Activated naive CD8-positive, alpha-beta T cell treated with anti-CD3 and anti-CD28 coated beads for 36 hours (primary cell): Measurements from ENCODE around the gene BDH2. TPM values are rescaled to one million over a fixed set of nuclear protein-coding genes. Genes with fewer than 3 reads are reported as not detected.

Source experiments
- DNase-seq: peaks from one replicate; pipeline ENCODE4 v3.0.0; 2021
- H3K27ac Mint-ChIP-seq: one replicate; pipeline ENCODE4 v1.8.0; 2022; ENCODE audit warnings: mild to moderate bottlenecking, moderate library complexity, mixed read lengths
- H3K27me3 Mint-ChIP-seq: one replicate; pipeline ENCODE4 v1.8.0; 2022; ENCODE audit warnings: mild to moderate bottlenecking, mixed read lengths
- H3K36me3 Mint-ChIP-seq: one replicate; pipeline ENCODE4 v1.8.0; 2021; ENCODE audit warnings: mild to moderate bottlenecking, mixed read lengths
- H3K4me1 Mint-ChIP-seq: one replicate; pipeline ENCODE4 v1.8.0; 2021; ENCODE audit warnings: mixed read lengths
- H3K4me3 Mint-ChIP-seq: one replicate; pipeline ENCODE4 v1.8.0; 2022; ENCODE audit warnings: mild to moderate bottlenecking, moderate library complexity, mixed read lengths
- H3K9me3 Mint-ChIP-seq: one replicate; pipeline ENCODE4 v1.8.0; 2022; ENCODE audit warnings: mixed read lengths
- total RNA-seq, 2 experiments: library from RNA; stranded (reverse); gene quantifications; one replicate each; pipeline ENCODE4 v1.2.3, GENCODE V29; 2021

BDH2 gene
- total RNA-seq, 2 experiments from 2014 or later, result 13.2 to 13.8 TPM

DNA sequence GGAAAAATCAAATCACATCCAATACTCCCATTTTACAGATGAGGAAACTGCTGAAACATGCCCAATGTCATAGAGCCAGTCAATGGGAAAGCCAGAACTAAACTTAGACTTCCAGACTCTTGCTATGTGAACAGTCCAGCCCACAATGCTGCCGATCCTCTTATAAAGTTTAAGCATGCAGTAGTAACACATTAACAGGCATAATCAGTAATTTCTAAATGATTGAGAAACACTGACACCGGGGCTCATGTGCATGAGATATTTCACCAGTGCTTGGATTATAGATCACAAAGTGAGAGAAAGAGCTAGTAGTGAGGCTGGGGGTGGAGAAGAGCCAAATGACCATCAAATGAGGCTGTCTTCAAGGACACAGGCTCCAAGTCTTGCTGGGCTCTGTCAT, 2.5 kb downstream of the BDH2 start:
- Mint-ChIP-seq H3K9me3 (no peaks in the 10 kb centered on the region), H3K36me3 (no peaks in the 10 kb centered on the region), H3K27me3 (no peaks in the 10 kb centered on the region), H3K27ac (no peak overlapping the region), H3K4me1 (peaks cover 31% of the 10 kb centered on the region), H3K4me3 (no peak overlapping the region)
- DNase-seq, result no peak

DNA sequence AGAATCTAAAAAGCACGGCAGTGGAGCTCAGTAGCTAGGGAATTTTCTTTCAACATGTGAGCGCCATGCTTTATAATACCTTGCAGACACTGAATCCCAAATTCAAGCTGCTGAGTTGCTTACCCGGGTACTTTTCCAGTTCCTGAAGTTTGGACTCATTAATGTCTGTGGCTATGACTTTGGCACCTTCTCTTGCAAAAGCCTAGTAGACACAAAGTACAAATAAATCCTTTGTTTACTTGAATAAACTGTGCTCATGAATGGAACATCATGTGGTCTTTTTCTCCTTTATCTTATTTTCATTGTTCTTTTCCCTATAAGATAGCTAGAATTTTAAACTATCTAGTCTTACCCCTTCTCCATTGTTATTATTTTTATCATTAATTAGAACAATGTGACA, 4.6 kb downstream of the BDH2 start:
- H3K4me1 Mint-ChIP-seq, result peaks cover 34% of the 10 kb centered on the region
- H3K27me3 Mint-ChIP-seq, result no peaks in the 10 kb centered on the region

DNA sequence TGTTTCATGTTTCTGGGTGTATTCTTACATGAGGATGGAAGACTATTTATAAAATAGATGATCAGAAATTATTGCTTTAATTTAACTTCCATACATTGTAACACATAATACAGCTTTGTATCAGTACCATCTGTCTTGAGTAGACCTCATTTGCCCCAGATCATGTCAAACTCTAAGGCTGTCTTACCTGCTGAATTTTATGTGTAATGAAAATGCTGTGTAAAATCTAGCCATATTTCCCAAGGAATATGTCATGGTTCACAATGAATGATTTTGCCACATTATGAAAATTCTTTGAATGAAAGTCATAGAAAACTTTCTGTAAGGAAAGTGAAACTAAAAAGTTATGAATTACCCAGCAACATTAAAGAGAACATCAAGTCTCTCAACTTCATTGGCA, 7.4 kb downstream of the BDH2 start:
- no peaks in the 10 kb centered on the region for H3K9me3 Mint-ChIP-seq
- DNase-seq, result no peak
- H3K36me3 Mint-ChIP-seq, result no peaks in the 10 kb centered on the region
- no peaks in the 10 kb centered on the region for H3K27me3 Mint-ChIP-seq
- no peak overlapping the region for H3K4me3 Mint-ChIP-seq
- no peak overlapping the region for H3K27ac Mint-ChIP-seq
- peaks cover 20% of the 10 kb centered on the region for H3K4me1 Mint-ChIP-seq

More for the DNA sequence above, 4.6 kb downstream of the BDH2 start:
- no peak for DNase-seq
- no peaks in the 10 kb centered on the region for H3K36me3 Mint-ChIP-seq
- no peaks in the 10 kb centered on the region for H3K9me3 Mint-ChIP-seq
- no peak overlapping the region for H3K4me3 Mint-ChIP-seq
- H3K27ac Mint-ChIP-seq, result no peak overlapping the region

DNA sequence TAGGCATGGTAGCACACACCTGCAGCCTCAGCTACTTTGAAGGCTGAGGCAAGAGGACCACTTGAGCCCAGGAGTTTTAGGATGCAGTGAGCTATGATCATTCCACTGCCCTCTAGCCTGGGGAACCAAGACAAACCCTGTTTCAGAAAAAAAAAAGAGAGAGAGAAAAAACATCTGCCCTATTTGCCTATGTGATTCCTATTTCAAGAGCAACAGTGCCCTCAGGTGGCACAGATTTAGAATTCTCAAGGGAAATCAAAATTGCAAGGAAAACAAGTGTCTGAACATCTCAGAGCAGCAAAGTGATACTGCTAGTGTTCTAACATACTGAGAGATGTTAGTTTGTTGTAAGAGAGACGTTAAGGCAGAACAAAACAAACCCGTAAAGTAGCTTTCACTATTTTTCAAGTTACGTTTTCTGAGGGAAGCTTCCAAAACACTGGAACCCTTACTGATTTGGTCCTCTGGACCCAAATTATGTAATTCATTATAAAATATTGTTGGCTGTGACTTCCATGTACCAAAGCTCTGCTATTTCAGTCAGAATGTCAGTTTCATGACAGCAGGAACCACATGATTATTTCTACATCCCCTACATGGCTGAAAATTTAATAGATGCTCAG, 7.9 kb downstream of the BDH2 start:
- Mint-ChIP-seq H3K4me3 (no peak overlapping the region), H3K27me3 (no peaks in the 10 kb centered on the region), H3K4me1 (peaks cover 15% of the 10 kb centered on the region), H3K9me3 (no peaks in the 10 kb centered on the region), H3K27ac (no peak overlapping the region), H3K36me3 (no peaks in the 10 kb centered on the region)
- DNase-seq, result peak; percentile 29

DNA sequence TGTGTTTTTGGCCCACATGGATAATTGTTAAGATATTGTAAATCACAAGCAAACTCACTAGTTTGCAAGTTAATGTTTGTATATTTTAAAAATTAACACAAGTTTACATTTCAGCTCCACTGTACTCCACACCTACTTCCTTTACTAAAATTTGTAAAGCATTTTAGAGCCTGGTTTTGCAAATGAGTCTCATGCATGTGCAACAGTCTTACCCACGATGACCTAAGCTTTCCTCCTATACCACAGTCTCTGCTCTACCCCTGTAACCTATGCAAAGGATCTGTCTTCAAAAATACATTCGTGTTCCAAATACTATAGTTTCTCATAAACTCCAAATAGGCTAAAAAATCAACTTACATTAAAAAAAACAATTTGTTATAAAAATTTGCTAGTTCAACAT, 10.2 kb downstream of the BDH2 start:
- H3K36me3 Mint-ChIP-seq, result no peaks in the 10 kb centered on the region
- H3K27ac Mint-ChIP-seq, result no peak overlapping the region
- no peaks in the 10 kb centered on the region for H3K9me3 Mint-ChIP-seq
- no peaks in the 10 kb centered on the region for H3K27me3 Mint-ChIP-seq
- H3K4me1 Mint-ChIP-seq, result peaks cover 14% of the 10 kb centered on the region
- no peak for DNase-seq
- no peak overlapping the region for H3K4me3 Mint-ChIP-seq

GRCh38 chr4:103086551-103086950, 13.1 kb downstream of the BDH2 start:
- Mint-ChIP-seq H3K4me3 (no peak overlapping the region), H3K36me3 (peaks cover 2% of the 10 kb centered on the region), H3K4me1 (no peaks in the 10 kb centered on the region), H3K27me3 (no peaks in the 10 kb centered on the region), H3K9me3 (no peaks in the 10 kb centered on the region), H3K27ac (no peak overlapping the region)
- no peak for DNase-seq

DNA sequence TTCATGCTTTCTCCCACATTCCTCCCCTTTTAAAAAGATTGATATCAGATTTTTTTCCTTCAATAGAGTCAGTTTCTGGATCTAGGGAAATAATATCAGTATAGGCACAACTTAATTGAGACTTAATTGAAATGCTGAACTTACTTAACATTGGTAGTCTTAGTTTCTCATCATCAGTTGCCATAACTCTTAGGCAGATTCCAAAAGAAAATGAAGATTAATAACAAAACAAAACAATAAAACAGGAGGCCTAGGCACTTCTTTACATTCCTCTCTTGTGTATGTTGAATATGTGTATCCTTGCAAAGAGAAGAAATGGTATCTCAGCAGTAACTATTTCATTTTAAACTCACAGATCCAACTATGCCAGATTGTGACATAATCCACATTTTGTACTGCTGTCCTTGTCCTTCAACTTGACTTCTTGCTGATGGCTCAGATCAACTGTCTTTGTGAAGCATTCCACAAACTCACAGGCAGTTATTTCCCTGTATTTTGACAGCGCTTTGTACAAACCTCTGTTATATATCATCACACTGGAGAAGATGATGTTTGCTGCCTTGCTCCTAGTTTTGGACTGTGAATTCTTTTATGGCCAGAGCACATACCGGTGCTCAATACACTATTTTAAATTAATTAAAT, 14.0 kb downstream of the BDH2 start:
- H3K36me3 Mint-ChIP-seq, result peaks cover 3% of the 10 kb centered on the region
- H3K9me3 Mint-ChIP-seq, result no peaks in the 10 kb centered on the region
- DNase-seq, result no peak
- H3K27ac Mint-ChIP-seq, result no peak overlapping the region
- H3K27me3 Mint-ChIP-seq, result no peaks in the 10 kb centered on the region
- no peaks in the 10 kb centered on the region for H3K4me1 Mint-ChIP-seq
- no peak overlapping the region for H3K4me3 Mint-ChIP-seq

GRCh38 chr4:103079621-103080020, 20.0 kb downstream of the BDH2 start:
- Mint-ChIP-seq H3K9me3 (no peaks in the 10 kb centered on the region), H3K36me3 (peaks cover 21% of the 10 kb centered on the region), H3K4me1 (peaks cover 30% of the 10 kb centered on the region), H3K27ac (no peak overlapping the region), H3K27me3 (no peaks in the 10 kb centered on the region), H3K4me3 (no peak overlapping the region)
- DNase-seq, result no peak

DNA sequence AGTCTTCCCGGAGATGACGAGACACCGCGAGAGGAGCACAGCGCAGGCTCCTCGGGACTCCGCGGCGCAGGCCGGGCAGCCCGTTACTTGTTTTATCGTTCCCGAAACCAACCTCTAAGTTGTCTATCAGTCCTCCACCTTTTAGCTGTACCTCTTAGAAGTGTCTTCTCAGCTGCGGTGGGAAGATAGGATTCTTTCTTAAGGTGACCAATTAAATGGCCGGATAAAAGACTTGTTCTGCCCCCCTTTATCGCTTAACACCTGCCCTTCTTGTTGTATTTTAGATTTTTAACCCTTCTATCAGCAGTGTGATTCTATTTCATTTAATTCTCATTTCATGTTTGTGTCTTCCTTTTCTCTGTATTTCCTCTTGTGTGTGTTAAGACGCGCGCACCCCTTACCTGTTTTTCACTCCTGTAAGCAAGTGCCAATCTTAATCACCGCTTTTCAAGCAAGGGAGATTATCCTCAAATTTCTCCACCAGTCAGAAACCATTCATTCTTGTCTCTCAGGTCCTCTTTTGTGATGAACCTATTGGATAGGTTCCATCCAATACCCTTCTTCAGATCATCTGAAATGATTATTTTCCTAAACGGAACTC, 22.8 kb downstream of the BDH2 start, which contains the start of gene SLC9B2:
Gene SLC9B2 (minus strand): TSS at position 15 of the 601 bp plus-strand sequence. CDS start 9,211 bp downstream, outside the sequence.
- H3K27ac Mint-ChIP-seq, result peak within 1 kb of the TSS; percentile 99
- no peaks in the 10 kb centered on the region for H3K27me3 Mint-ChIP-seq
- H3K4me3 Mint-ChIP-seq, result peak within 1 kb of the TSS; percentile 85
- DNase-seq, result no peak
- peaks cover 45% of the 10 kb centered on the region for H3K4me1 Mint-ChIP-seq
- no peaks in the 10 kb centered on the region for H3K9me3 Mint-ChIP-seq
- peaks cover 42% of the 10 kb centered on the region for H3K36me3 Mint-ChIP-seq

- Mint-ChIP-seq H3K9me3 (no peaks in the 10 kb centered on the region), H3K27me3 (no peaks in the 10 kb centered on the region), H3K27ac (peak overlapping the region; percentile 99), H3K36me3 (peaks cover 39% of the 10 kb centered on the region), H3K4me1 (peaks cover 45% of the 10 kb centered on the region), H3K4me3 (peak overlapping the region; percentile 85)
- peak; percentile 64 for DNase-seq
Measured at GRCh38 chr4:103075894-103076746, 23.5 kb downstream of the BDH2 start.

DNA sequence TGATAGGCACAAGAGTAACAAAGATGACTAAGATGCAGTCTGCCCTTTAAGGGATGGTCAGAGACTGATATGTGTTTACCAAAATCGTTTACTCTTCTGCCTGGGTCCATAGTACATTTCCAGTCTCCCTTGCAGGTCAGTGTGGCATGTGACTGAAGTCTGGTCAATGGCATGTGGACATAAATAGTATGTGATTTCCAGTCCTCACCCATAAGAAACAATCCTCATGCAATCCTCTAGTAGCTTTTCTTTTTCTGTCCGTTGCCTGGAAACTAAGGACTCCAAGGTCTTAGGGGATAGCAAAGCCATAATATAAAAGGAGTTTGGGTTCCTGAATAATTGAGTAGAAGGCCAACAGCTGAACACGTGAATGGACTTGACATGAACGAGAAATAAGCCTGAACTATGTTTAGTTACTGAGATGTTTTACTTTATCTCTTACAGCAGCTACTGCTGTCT, 24.2 kb downstream of the BDH2 start:
- Mint-ChIP-seq H3K4me1 (peaks cover 49% of the 10 kb centered on the region), H3K4me3 (peak overlapping the region; percentile 85), H3K9me3 (no peaks in the 10 kb centered on the region), H3K27ac (peak overlapping the region; percentile 99), H3K36me3 (peaks cover 43% of the 10 kb centered on the region), H3K27me3 (no peaks in the 10 kb centered on the region)
- DNase-seq, result no peak

DNA sequence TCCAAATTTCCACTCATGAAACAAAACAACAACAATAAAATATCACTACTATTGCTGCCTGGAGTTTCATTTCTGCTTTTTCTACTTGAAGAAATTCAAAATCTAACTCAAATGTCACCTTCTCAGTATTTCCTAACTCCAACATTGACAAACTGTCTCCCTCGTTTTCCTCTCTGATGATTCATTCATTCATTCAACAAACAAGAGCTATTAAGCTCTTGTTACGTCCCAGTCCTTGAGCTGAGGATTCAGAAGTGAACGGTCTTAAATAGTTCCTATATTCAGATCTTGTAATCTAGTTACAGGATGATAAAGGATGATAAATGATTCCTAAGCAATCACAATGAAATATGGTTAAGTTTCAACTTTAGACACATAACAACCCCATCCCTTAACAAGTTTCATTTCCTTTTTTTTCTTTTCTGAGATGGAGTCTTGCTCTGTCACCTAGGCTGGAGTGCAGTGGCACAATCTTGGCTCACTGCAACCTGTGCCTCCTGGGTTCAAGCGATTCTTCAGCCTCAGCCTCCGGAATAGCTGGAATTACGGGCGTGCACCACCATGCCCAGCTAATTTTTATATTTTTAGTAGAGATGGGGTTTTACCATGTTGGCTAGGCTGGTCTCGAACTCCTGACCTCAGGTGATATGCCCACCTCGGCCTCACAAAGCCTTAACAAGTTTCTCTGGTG, 24.7 kb downstream of the BDH2 start:
- H3K27me3 Mint-ChIP-seq, result no peaks in the 10 kb centered on the region
- DNase-seq, result no peak
- H3K27ac Mint-ChIP-seq, result peak overlapping the region; percentile 99
- peaks cover 46% of the 10 kb centered on the region for H3K36me3 Mint-ChIP-seq
- H3K4me3 Mint-ChIP-seq, result peak overlapping the region; percentile 85
- H3K9me3 Mint-ChIP-seq, result no peaks in the 10 kb centered on the region
- peaks cover 52% of the 10 kb centered on the region for H3K4me1 Mint-ChIP-seq

DNA sequence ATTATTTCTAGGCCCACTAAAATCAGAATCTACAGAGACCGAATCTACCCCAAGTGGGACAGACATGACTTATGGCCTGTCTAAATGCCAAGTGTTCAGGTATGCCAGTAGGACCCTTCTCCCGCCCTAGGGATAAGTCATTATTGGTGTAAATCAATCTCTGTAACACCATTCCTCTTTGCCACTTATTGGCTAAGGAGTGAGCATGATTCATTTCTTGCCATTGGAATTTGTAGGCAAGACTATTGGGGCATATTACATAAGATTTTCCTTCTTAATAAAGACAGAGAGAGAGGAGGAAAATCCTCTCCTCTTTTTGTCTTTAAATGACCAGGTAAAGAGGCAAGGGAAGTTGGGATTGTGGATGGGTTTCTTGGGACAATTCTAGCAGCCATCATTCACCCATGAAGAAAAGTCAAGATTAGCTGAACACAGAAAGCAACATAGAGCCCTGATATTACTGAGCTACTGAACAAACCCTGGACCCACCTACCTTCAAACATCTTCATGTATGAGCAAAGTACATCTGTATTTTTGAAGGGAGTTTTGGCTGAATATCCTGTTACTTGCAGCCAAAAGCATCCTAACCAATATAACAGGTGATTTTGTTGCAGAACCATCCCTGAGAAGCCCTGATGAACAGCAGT, 25.7 kb downstream of the BDH2 start:
- H3K27me3 Mint-ChIP-seq, result no peaks in the 10 kb centered on the region
- H3K27ac Mint-ChIP-seq, result no peak overlapping the region
- no peaks in the 10 kb centered on the region for H3K9me3 Mint-ChIP-seq

More for the DNA sequence above, 25.7 kb downstream of the BDH2 start:
- no peak for DNase-seq
- peak overlapping the region; percentile 85 for H3K4me3 Mint-ChIP-seq
- peaks cover 48% of the 10 kb centered on the region for H3K4me1 Mint-ChIP-seq
- peaks cover 49% of the 10 kb centered on the region for H3K36me3 Mint-ChIP-seq
